HepG2 (cell line): ENCODE data around the gene YIF1B. TPM values are rescaled to one million over a fixed set of nuclear protein-coding genes. Genes with fewer than 3 reads are reported as not detected.
"Not testable (repeated sequence)": the region's sequence is repeated elsewhere in the genome, so short reads cannot be mapped to it uniquely, and the experiment has no call there.

Source experiments
- ATAC-seq: fragments of 200-7000 bp; cut with Tn5 transposase; 3 replicates; pipeline ENCODE4 v1.9.1; 2020; ENCODE audit warnings: mild to moderate bottlenecking, moderate library complexity
- BruUV-seq: library from RNA; stranded (reverse); fragments of 400-500 nt; replicated peaks from 2 replicates; lab custom pipeline; 2021; lab: Mats Ljungman, UMichigan
- CTCF ChIA-PET: fragments of 300-600 bp; formaldehyde crosslinking; extraction: SDS; loops from one replicate; lab custom pipeline; 2021; ENCODE audit warnings: low total read pairs, inconsistent platforms, low intra/inter-chr PET ratio; lab: Yijun Ruan, JAX
- POLR2A ChIA-PET: fragments of 350-600 bp; sonication (Branson Sonifier 250); formaldehyde crosslinking; loops from one replicate; lab custom pipeline; 2020; ENCODE audit warnings: antibody characterized with exemption, inconsistent platforms; lab: Yijun Ruan, JAX
- DNase-seq: peaks from one replicate; pipeline ENCODE4 v3.0.0-alpha.2; 2015; ENCODE audit warnings: low spot score
- FAIRE-seq: peaks from 3 replicates; lab custom pipeline; 2011; peaks lifted over from hg19 to GRCh38; lab: Jason Lieb, UNC
- H2AFZ ChIP-seq: one replicate; pipeline ENCODE4 v1.6.1; 2011; ENCODE audit warnings: low read length, inconsistent platforms
- H3K27ac ChIP-seq: fragments of 300-600 bp; 3 replicates; pipeline ENCODE4 v1.8.0; 2011; ENCODE audit warnings: mixed run types, mild to moderate bottlenecking, mixed read lengths, low read length, inconsistent platforms; ENCODE audit not compliant: insufficient read depth; ENCODE audit errors: extremely low read length
- H3K27me3 ChIP-seq, 2 experiments: fragments of 200-600 bp in 1 of 2; 2 replicates in 1 of 2; 3 replicates in 1 of 2; pipeline versions ENCODE4 v1.6.0 to v1.8.0; 2011; ENCODE audit warnings: low read length in 2 of 2, mild to moderate bottlenecking in 2 of 2, moderate library complexity in 2 of 2, inconsistent platforms in 1 of 2; ENCODE audit not compliant: insufficient read depth in 2 of 2, control insufficient read depth in 1 of 2
- H3K36me3 ChIP-seq, 2 experiments: fragments of 200-600 bp in 1 of 2; replicated peaks in 1 of 2; 2 replicates in 1 of 2; 3 replicates in 1 of 2; pipeline versions ENCODE4 v1.5.1 to v1.8.0; 2011; ENCODE audit warnings: low read length in 2 of 2, inconsistent platforms in 1 of 2; ENCODE audit not compliant: insufficient read depth in 2 of 2, control insufficient read depth in 1 of 2
- H3K4me1 ChIP-seq: 2 replicates; pipeline ENCODE4 v1.5.1; 2012; ENCODE audit warnings: low read length, inconsistent platforms; ENCODE audit not compliant: insufficient read depth
- H3K4me2 ChIP-seq: 2 replicates; pipeline ENCODE4 v1.6.0; 2011; ENCODE audit warnings: low read depth, low read length, inconsistent platforms
- H3K4me3 ChIP-seq, 3 experiments: fragments of 200-600 bp in 1 of 3; sonication (generic), shearing (Covaris generic) in 1 of 3; replicated peaks in 1 of 3; 2 replicates each; pipeline ENCODE4 v1.5.1; 2011 to 2016; ENCODE audit warnings: low read length in 3 of 3, inconsistent platforms in 2 of 3, low read depth in 2 of 3, mild to moderate bottlenecking in 2 of 3, control low read depth in 1 of 3, mixed read lengths in 1 of 3; ENCODE audit not compliant: insufficient read depth in 1 of 3
- H3K79me2 ChIP-seq: one replicate; pipeline ENCODE4 v1.6.1; 2011; ENCODE audit warnings: low read length, inconsistent platforms; ENCODE audit not compliant: insufficient read depth
- H3K9ac ChIP-seq: 2 replicates; pipeline ENCODE4 v1.6.0; 2011; ENCODE audit warnings: mild to moderate bottlenecking, low read depth, low read length, inconsistent platforms; ENCODE audit not compliant: insufficient read depth
- H3K9me3 ChIP-seq: 2 replicates; pipeline ENCODE4 v1.5.1; 2012; ENCODE audit warnings: mild to moderate bottlenecking, low read length
- H4K20me1 ChIP-seq: 2 replicates; pipeline ENCODE4 v1.6.0; 2011; ENCODE audit warnings: inconsistent platforms, mild to moderate bottlenecking, low read length, moderate library complexity; ENCODE audit not compliant: insufficient read depth
- BCL6 ChIP-seq: IDR thresholded peaks from 2 replicates; pipeline ENCODE4 v1.6.1; 2016; ENCODE audit warnings: missing genetic modification reagents, missing compliant biosample characterization
- SOX5 ChIP-seq: IDR thresholded peaks from 2 replicates; pipeline ENCODE4 v1.6.1; 2016; ENCODE audit warnings: borderline replicate concordance
- SOX6 ChIP-seq, 2 experiments: fragments of 450-650 bp in 1 of 2; sonication (generic) in 1 of 2; formaldehyde crosslinking in 1 of 2; IDR thresholded peaks; 2 replicates each; pipeline versions ENCODE4 v1.4.0 to v1.6.1; 2017 to 2020; ENCODE audit warnings: antibody characterized with exemption in 1 of 2, mild to moderate bottlenecking in 1 of 2, missing genetic modification reagents in 1 of 2
- ZNF362 ChIP-seq: sonication (generic); formaldehyde crosslinking; IDR thresholded peaks from 2 replicates; pipeline ENCODE4 v1.4.0; 2020; ENCODE audit warnings: missing genetic modification reagents, mild to moderate bottlenecking, borderline replicate concordance
- ZNF770 ChIP-seq: sonication (generic); formaldehyde crosslinking; IDR thresholded peaks from 2 replicates; pipeline ENCODE4 v1.5.0; 2020; ENCODE audit warnings: mild to moderate bottlenecking, missing genetic modification reagents
- WGBS: methylation state at CpG from one replicate; pipeline ENCODE4 v1.1.6; 2017; ENCODE audit warnings: low lambda C conversion rate; 5-methylcytosine and 5-hydroxymethylcytosine counted together
- in situ Hi-C: cut with HindIII; loops from 2 replicates; pipeline ENCODE4 v1.10.0; 2017; ENCODE audit warnings: low pct_unique_long_range_greater_than_20kb; ENCODE audit not compliant: extremely low pct_ligation_motif_present
- intact Hi-C: fragments of 100-400 bp; cut with micrococcal nuclease; formaldehyde crosslinking; loops from one replicate; pipeline ENCODE4 v1.10.0; 2022; ENCODE audit not compliant: unreplicated experiment
- polyA plus RNA-seq, 8 experiments: library from polyadenylated mRNA; depleted of rRNA in 3 of 8; stranded (reverse) in 7 of 8; unstranded in 1 of 8; fragments of >200 nt; fragmentation: Illumina TruSeq in 4 of 8; extraction: Trizol in 4 of 8; gene quantifications; 2 replicates each; pipeline versions ENCODE4 v1.2.1 to v1.2.3, GENCODE V29; 2011 to 2016; ENCODE audit warnings: low read depth in 4 of 8, missing spikeins in 1 of 8, mixed read lengths in 1 of 8; ENCODE audit not compliant: insufficient read depth in 1 of 8
- total RNA-seq, 5 experiments: library from RNA; depleted of rRNA; stranded (reverse); fragments of >200 nt; fragmentation: Illumina TruSeq; extraction: Trizol; gene quantifications; 2 replicates each; pipeline ENCODE4 v1.2.3, GENCODE V29; 2016; ENCODE audit warnings: low read depth in 1 of 5
- TF ChIP-seq, protein P1 (sequence below): sonication (generic); formaldehyde crosslinking; conservative IDR thresholded peaks from 2 replicates; pipeline ENCODE4 v1.4.0; 2020; ENCODE audit warnings: mild to moderate bottlenecking, missing genetic modification reagents, moderate library complexity
- TF ChIP-seq, protein P2 (sequence below): IDR thresholded peaks from 2 replicates; pipeline ENCODE4 v1.6.1; 2012; ENCODE audit warnings: inconsistent platforms

Gene YIF1B
- total and polyA plus RNA-seq, 2 of the 13 experiments (the other 11 are each of a cell fraction or from before 2014, with no cell fraction given): 41.4 to 85.2 TPM

DNA sequence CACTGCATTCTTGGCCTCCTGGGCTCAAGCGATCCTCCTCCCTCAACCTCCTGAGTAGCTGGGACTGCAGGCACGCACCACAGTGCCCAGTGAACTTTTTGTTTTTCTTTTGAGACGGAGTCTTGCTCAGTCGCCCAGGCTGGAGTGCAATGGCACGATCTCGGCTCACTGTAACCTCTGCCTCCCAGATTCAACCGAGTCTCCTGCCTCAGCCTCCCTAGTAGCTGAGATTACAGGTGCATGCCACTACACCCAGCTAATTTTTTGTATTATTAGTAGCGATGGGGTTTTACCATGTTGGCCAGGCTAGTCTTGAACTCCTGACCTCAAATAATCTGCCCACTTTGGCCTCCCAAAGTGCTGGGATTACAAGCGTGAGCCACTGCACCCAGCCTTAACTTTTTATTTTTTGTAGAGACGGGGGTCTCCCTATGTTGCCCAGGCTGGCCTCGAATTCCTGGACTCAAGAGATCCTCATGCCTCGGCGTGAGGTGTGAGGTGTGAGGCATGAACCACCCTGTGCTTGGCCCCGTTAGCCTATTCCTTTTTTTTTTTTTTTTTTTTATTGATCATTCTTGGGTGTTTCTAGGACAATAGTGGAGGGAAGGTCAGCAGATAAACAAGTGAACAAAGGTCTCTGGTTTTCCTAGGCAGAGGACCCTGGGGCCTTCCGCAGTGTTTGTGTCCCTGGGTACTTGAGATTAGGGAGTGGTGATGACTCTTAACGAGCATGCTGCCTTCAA lies 47.4 kb upstream of the YIF1B start:
- CTCF ChIA-PET; ATAC-seq; H3K79me2 ChIP-seq; H3K9me3 ChIP-seq; DNase-seq; TF ChIP-seq SOX6 (IDR thresholded peaks at IDR 0.05): not testable (repeated sequence)
- H3K4me2 ChIP-seq: peak overlapping the region; percentile 88
- TF ChIP-seq, protein P1, sequence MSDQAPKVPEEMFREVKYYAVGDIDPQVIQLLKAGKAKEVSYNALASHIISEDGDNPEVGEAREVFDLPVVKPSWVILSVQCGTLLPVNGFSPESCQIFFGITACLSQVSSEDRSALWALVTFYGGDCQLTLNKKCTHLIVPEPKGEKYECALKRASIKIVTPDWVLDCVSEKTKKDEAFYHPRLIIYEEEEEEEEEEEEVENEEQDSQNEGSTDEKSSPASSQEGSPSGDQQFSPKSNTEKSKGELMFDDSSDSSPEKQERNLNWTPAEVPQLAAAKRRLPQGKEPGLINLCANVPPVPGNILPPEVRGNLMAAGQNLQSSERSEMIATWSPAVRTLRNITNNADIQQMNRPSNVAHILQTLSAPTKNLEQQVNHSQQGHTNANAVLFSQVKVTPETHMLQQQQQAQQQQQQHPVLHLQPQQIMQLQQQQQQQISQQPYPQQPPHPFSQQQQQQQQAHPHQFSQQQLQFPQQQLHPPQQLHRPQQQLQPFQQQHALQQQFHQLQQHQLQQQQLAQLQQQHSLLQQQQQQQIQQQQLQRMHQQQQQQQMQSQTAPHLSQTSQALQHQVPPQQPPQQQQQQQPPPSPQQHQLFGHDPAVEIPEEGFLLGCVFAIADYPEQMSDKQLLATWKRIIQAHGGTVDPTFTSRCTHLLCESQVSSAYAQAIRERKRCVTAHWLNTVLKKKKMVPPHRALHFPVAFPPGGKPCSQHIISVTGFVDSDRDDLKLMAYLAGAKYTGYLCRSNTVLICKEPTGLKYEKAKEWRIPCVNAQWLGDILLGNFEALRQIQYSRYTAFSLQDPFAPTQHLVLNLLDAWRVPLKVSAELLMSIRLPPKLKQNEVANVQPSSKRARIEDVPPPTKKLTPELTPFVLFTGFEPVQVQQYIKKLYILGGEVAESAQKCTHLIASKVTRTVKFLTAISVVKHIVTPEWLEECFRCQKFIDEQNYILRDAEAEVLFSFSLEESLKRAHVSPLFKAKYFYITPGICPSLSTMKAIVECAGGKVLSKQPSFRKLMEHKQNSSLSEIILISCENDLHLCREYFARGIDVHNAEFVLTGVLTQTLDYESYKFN: 0 out of 2 replicates have a peak, but pooled peaks have one; percentile 18
- peak; percentile 58; the same call in 1 of the 2 replicates for TF ChIP-seq SOX6 (CRISPR knock-in tag; IDR thresholded peaks at IDR 0.05)
- TF ChIP-seq BCL6 (CRISPR knock-in tag): peak; percentile 83
- TF ChIP-seq, protein P2, sequence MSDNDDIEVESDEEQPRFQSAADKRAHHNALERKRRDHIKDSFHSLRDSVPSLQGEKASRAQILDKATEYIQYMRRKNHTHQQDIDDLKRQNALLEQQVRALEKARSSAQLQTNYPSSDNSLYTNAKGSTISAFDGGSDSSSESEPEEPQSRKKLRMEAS: peak; percentile 64; the same call in 1 of the 2 replicates
- peak; percentile 29; the same call in 1 of the 2 replicates for TF ChIP-seq SOX5
- 0 out of 2 replicates have a peak, but pooled peaks have one; percentile 33 for TF ChIP-seq ZNF362
- peak; percentile 68; the same call in 1 of the 2 replicates for TF ChIP-seq ZNF770 (CRISPR knock-in tag)
- TF ChIP-seq, all 625 proteins: peak for 7; not testable (repeated sequence) for 618
- BruUV-seq, H2AFZ ChIP-seq, H4K20me1 ChIP-seq, H3K9ac ChIP-seq, H3K27ac ChIP-seq, in situ Hi-C loops, FAIRE-seq, H3K36me3 ChIP-seq: not testable (repeated sequence)
- POLR2A ChIA-PET: interaction anchor here (2.2 kb wide), 1 partner anchor 11 kb away, joined by 24 read pairs; the partner anchor contains the start of gene PSMD8
- Histone ChIP-seq H3K4me3 (peak overlapping the region; percentile 57 to 75 (median 62); a peak in 3 of 6 replicates), H3K4me1 (peaks cover 45% of the 10 kb centered on the region), H3K27me3 (peaks cover 14 to 39% of the 10 kb centered on the region in 2 experiments; a peak in 4 of 5 replicates)
- intact Hi-C loops: loop anchor here (1.0 kb wide), 1 partner anchor 7 kb away; no protein-coding TSS in a partner anchor
- 30% methylated on average over 14 of the region's 16 CpGs for WGBS
